IPS-18c (cell line): ENCODE data around the gene SESN2.

Source experiments
- H3K4me3 ChIP-seq: 2 replicates; pipeline ENCODE4 v1.7.0; 2013; ENCODE audit warnings: low read depth, mild to moderate bottlenecking, low read length, moderate library complexity; ENCODE audit not compliant: insufficient read depth
- H3K9me3 ChIP-seq: one replicate; pipeline ENCODE4 v1.6.1; 2013; ENCODE audit warnings: mild to moderate bottlenecking, low read length, moderate library complexity; ENCODE audit not compliant: control insufficient read depth, insufficient read depth

SESN2 gene

GRCh38 chr1:28273216-28273860 is 14.0 kb downstream of the SESN2 start:
- Histone ChIP-seq H3K9me3 (no peaks in the 10 kb centered on the region), H3K4me3 (no peak overlapping the region)

- Histone ChIP-seq H3K4me3 (no peak overlapping the region), H3K9me3 (no peaks in the 10 kb centered on the region)
These were observed 19.4 kb downstream of the SESN2 start for GRCh38 chr1:28278763-28279162.

GRCh38 chr1:28279721-28280120 is 20.4 kb downstream of the SESN2 start:
- H3K9me3 ChIP-seq = no peaks in the 10 kb centered on the region
- H3K4me3 ChIP-seq = no peak overlapping the region

- no peak overlapping the region for H3K4me3 ChIP-seq
- H3K9me3 ChIP-seq = no peaks in the 10 kb centered on the region
These were observed 21.2 kb downstream of the SESN2 start for GRCh38 chr1:28280501-28280900.

- H3K4me3 ChIP-seq = no peak overlapping the region
- H3K9me3 ChIP-seq = no peaks in the 10 kb centered on the region
These were observed 21.7 kb downstream of the SESN2 start for GRCh38 chr1:28280977-28281381.

GRCh38 chr1:28281608-28282425 is 22.5 kb downstream of the SESN2 start:
- H3K9me3 ChIP-seq = no peaks in the 10 kb centered on the region
- no peak overlapping the region for H3K4me3 ChIP-seq

GRCh38 chr1:28282426-28283407 is 23.4 kb downstream of the SESN2 start:
- Histone ChIP-seq H3K9me3 (no peaks in the 10 kb centered on the region), H3K4me3 (no peak overlapping the region)

GRCh38 chr1:28286111-28286510 is 26.8 kb downstream of the SESN2 start:
- peaks cover 2% of the 10 kb centered on the region for H3K9me3 ChIP-seq
- H3K4me3 ChIP-seq = no peak overlapping the region

- no peak overlapping the region for H3K4me3 ChIP-seq
- peaks cover 2% of the 10 kb centered on the region for H3K9me3 ChIP-seq
These were observed 29.2 kb downstream of the SESN2 start for GRCh38 chr1:28288487-28288886.

- no peak overlapping the region for H3K4me3 ChIP-seq
These were observed 31.5 kb downstream of the SESN2 start for GRCh38 chr1:28290851-28291250.

GRCh38 chr1:28291711-28292110 is 32.4 kb downstream of the SESN2 start:
- peaks cover 2% of the 10 kb centered on the region for H3K9me3 ChIP-seq

More at GRCh38 chr1:28290851-28291250, 31.5 kb downstream of the SESN2 start:
- peaks cover 2% of the 10 kb centered on the region for H3K9me3 ChIP-seq

GRCh38 chr1:28295936-28296335 is 36.6 kb downstream of the SESN2 start:
- H3K9me3 ChIP-seq = no peaks in the 10 kb centered on the region
- H3K4me3 ChIP-seq = no peak overlapping the region

More at GRCh38 chr1:28291711-28292110, 32.4 kb downstream of the SESN2 start:
- H3K4me3 ChIP-seq = no peak overlapping the region

- H3K9me3 ChIP-seq = no peaks in the 10 kb centered on the region
- no peak overlapping the region for H3K4me3 ChIP-seq
These were observed 37.3 kb downstream of the SESN2 start for GRCh38 chr1:28296401-28297261.

GRCh38 chr1:28297826-28298225 is 38.5 kb downstream of the SESN2 start:
- no peak overlapping the region for H3K4me3 ChIP-seq
- H3K9me3 ChIP-seq = no peaks in the 10 kb centered on the region

- H3K4me3 ChIP-seq = no peak overlapping the region
- H3K9me3 ChIP-seq = no peaks in the 10 kb centered on the region
These were observed 39.1 kb downstream of the SESN2 start for GRCh38 chr1:28298438-28298837.

GRCh38 chr1:28301368-28302174 is 42.3 kb downstream of the SESN2 start:
- Histone ChIP-seq H3K4me3 (no peak overlapping the region), H3K9me3 (no peaks in the 10 kb centered on the region)
